DND-41 (cell line): ENCODE measurements around the gene PRKCA.

Source experiments
- ATAC-seq: fragments of 200-7000 bp; cut with Tn5 transposase; 3 replicates; pipeline ENCODE4 v1.9.1; 2021; ENCODE audit warnings: low read depth; ENCODE audit not compliant: insufficient read depth
- DNase-seq: peaks from one replicate; pipeline ENCODE4 v3.0.0-alpha.2; 2020
- H2AFZ ChIP-seq: 2 replicates; pipeline ENCODE4 v1.6.0; 2012; ENCODE audit warnings: low read depth, low read length
- H3K27ac ChIP-seq: 2 replicates; pipeline ENCODE4 v1.5.1; 2012; ENCODE audit warnings: low read length, inconsistent platforms
- H3K27me3 ChIP-seq: fragments of 200-600 bp; sonication (generic); 2 replicates; pipeline ENCODE4 v1.6.0; 2012; ENCODE audit warnings: low read length, mild to moderate bottlenecking, inconsistent platforms; ENCODE audit not compliant: insufficient read depth, poor library complexity
- H3K36me3 ChIP-seq: 2 replicates; pipeline ENCODE4 v1.5.1; 2012; ENCODE audit warnings: low read length, inconsistent platforms; ENCODE audit not compliant: insufficient read depth
- H3K4me1 ChIP-seq: 2 replicates; pipeline ENCODE4 v1.5.1; 2012; ENCODE audit warnings: mild to moderate bottlenecking, low read length; ENCODE audit not compliant: insufficient read depth
- H3K4me2 ChIP-seq: 2 replicates; pipeline ENCODE4 v1.6.0; 2012; ENCODE audit warnings: mild to moderate bottlenecking, moderate library complexity, low read length, inconsistent platforms; ENCODE audit not compliant: insufficient read depth
- H3K4me3 ChIP-seq, 2 experiments: fragments of 200-600 bp in 1 of 2; shearing (Covaris generic) in 1 of 2; 2 replicates each; pipeline ENCODE4 v1.5.1; 2012 to 2016; ENCODE audit warnings: inconsistent platforms in 2 of 2, low read length in 2 of 2, mild to moderate bottlenecking in 2 of 2, low read depth in 1 of 2, moderate library complexity in 1 of 2
- H3K79me2 ChIP-seq: 2 replicates; pipeline ENCODE4 v1.6.0; 2012; ENCODE audit warnings: low read length, inconsistent platforms; ENCODE audit not compliant: insufficient read depth
- H3K9ac ChIP-seq: 2 replicates; pipeline ENCODE4 v1.6.0; 2012; ENCODE audit warnings: low read depth, mild to moderate bottlenecking, inconsistent platforms, low read length, moderate library complexity
- H3K9me3 ChIP-seq: 2 replicates; pipeline ENCODE4 v1.5.1; 2012; ENCODE audit warnings: low read length, moderate library complexity, mild to moderate bottlenecking, inconsistent platforms; ENCODE audit not compliant: insufficient read depth, severe bottlenecking
- H4K20me1 ChIP-seq: 2 replicates; pipeline ENCODE4 v1.6.0; 2012; ENCODE audit warnings: low read length; ENCODE audit not compliant: insufficient read depth
- CTCF ChIP-seq: IDR thresholded peaks from 2 replicates; pipeline ENCODE4 v1.5.1; 2012; ENCODE audit warnings: borderline replicate concordance, low read length, moderate library complexity, mild to moderate bottlenecking; ENCODE audit not compliant: poor library complexity, severe bottlenecking; ENCODE audit errors: extremely low read depth
- EZH2 ChIP-seq: IDR thresholded peaks from 3 replicates; pipeline ENCODE4 v1.6.1; 2012; ENCODE audit warnings: borderline replicate concordance, low read depth, mild to moderate bottlenecking, moderate library complexity, low read length, inconsistent platforms; ENCODE audit not compliant: severe bottlenecking

The PRKCA gene

GRCh38 chr17:66720027-66720426, 417.6 kb downstream of the PRKCA start:
- ATAC-seq (no peak), DNase-seq (no peak)
- Histone ChIP-seq H3K27me3 (no peaks in the 10 kb centered on the region), H3K79me2 (no peaks in the 10 kb centered on the region), H3K9ac (no peak overlapping the region), H3K4me3 (no peak overlapping the region), H3K4me2 (no peak overlapping the region), H3K36me3 (no peaks in the 10 kb centered on the region), H4K20me1 (no peaks in the 10 kb centered on the region), H2AFZ (no peak overlapping the region), H3K4me1 (peaks cover 15% of the 10 kb centered on the region; the same call in 1 of the 2 replicates), H3K9me3 (no peaks in the 10 kb centered on the region), H3K27ac (no peak overlapping the region)
- TF ChIP-seq CTCF (no peak), EZH2 (no peak)

- H3K79me2 ChIP-seq = no peaks in the 10 kb centered on the region
- H3K9me3 ChIP-seq = no peaks in the 10 kb centered on the region
- no peak for DNase-seq
- TF ChIP-seq CTCF = no peak
- TF ChIP-seq EZH2 = no peak
- no peak overlapping the region for H3K4me2 ChIP-seq
- no peaks in the 10 kb centered on the region for H3K27me3 ChIP-seq
- no peaks in the 10 kb centered on the region for H3K36me3 ChIP-seq
- H3K4me3 ChIP-seq = no peak overlapping the region
- H4K20me1 ChIP-seq = no peaks in the 10 kb centered on the region
- peaks cover 15% of the 10 kb centered on the region; the same call in 1 of the 2 replicates for H3K4me1 ChIP-seq
- ATAC-seq = no peak
- no peak overlapping the region for H2AFZ ChIP-seq
- no peak overlapping the region for H3K27ac ChIP-seq
- H3K9ac ChIP-seq = no peak overlapping the region
Observed at GRCh38 chr17:66720567-66720966, 418.2 kb downstream of the PRKCA start.

- H3K9ac ChIP-seq = no peak overlapping the region
- ATAC-seq = no peak
- H3K79me2 ChIP-seq = no peaks in the 10 kb centered on the region
- H3K9me3 ChIP-seq = no peaks in the 10 kb centered on the region
- no peak overlapping the region for H2AFZ ChIP-seq
- TF ChIP-seq CTCF (no peak), EZH2 (no peak)
- H3K4me3 ChIP-seq = no peak overlapping the region
- no peaks in the 10 kb centered on the region for H3K36me3 ChIP-seq
- no peaks in the 10 kb centered on the region for H3K27me3 ChIP-seq
- no peak for DNase-seq
- H3K4me1 ChIP-seq = peaks cover 5% of the 10 kb centered on the region; the same call in 1 of the 2 replicates
- H3K27ac ChIP-seq = no peak overlapping the region
- H3K4me2 ChIP-seq = no peak overlapping the region
- H4K20me1 ChIP-seq = no peaks in the 10 kb centered on the region
Observed at GRCh38 chr17:66722341-66722740, 419.9 kb downstream of the PRKCA start.
